ENCODE data around the gene LYZL6.

- no peak for TF ChIP-seq CTCF (IDR thresholded peaks at IDR 0.05)
- no peak for TF ChIP-seq POLR2A (IDR thresholded peaks at IDR 0.05)
These were observed 34.0 kb upstream of the LYZL6 start for GRCh38 chr17:35977509-35977908.

Data from thyroid gland (tissue), 4 donors.